GOT3 (cell line): ENCODE results near the gene FRMD4A.

Experiments
- DNase-seq: peaks from one replicate; lab custom pipeline; 2025; ENCODE audit warnings: mixed read lengths; lab: John Stamatoyannopoulos, UW

Gene FRMD4A

GRCh38 chr10:14190702-14191101, 140.0 kb downstream of the FRMD4A start:
- no peak for DNase-seq

GRCh38 chr10:14186245-14186644, 144.5 kb downstream of the FRMD4A start:
- DNase-seq, result no peak

- no peak for DNase-seq
Observed at GRCh38 chr10:14185316-14186045, 145.2 kb downstream of the FRMD4A start.

GRCh38 chr10:14184841-14185315, 145.8 kb downstream of the FRMD4A start:
- DNase-seq, result no peak

- DNase-seq, result no peak
Observed at GRCh38 chr10:14182781-14183180, 147.9 kb downstream of the FRMD4A start.

- no peak for DNase-seq
Observed at GRCh38 chr10:14181567-14181936, 149.2 kb downstream of the FRMD4A start.

- DNase-seq, result no peak
Observed at GRCh38 chr10:14180911-14181566, 149.7 kb downstream of the FRMD4A start.

- DNase-seq, result no peak
Observed at GRCh38 chr10:14179251-14179650, 151.5 kb downstream of the FRMD4A start.

- DNase-seq, result no peak
Observed at GRCh38 chr10:14173706-14174594, 156.8 kb downstream of the FRMD4A start.

- DNase-seq, result no peak
Observed at GRCh38 chr10:14173391-14173705, 157.4 kb downstream of the FRMD4A start.

- no peak for DNase-seq
Observed at GRCh38 chr10:14172336-14172950, 158.3 kb downstream of the FRMD4A start.

- DNase-seq, result no peak
Observed at GRCh38 chr10:14171336-14171735, 159.4 kb downstream of the FRMD4A start.

GRCh38 chr10:14163377-14164086, 167.2 kb downstream of the FRMD4A start:
- DNase-seq, result no peak

- DNase-seq, result no peak
Observed at GRCh38 chr10:14162629-14163344, 167.9 kb downstream of the FRMD4A start.

- DNase-seq, result no peak
Observed at GRCh38 chr10:14162061-14162460, 168.7 kb downstream of the FRMD4A start.

GRCh38 chr10:14160299-14160698, 170.4 kb downstream of the FRMD4A start:
- no peak for DNase-seq

- DNase-seq, result no peak
Observed at GRCh38 chr10:14158575-14158974, 172.1 kb downstream of the FRMD4A start.

GRCh38 chr10:14156104-14156503, 174.6 kb downstream of the FRMD4A start:
- DNase-seq, result no peak

GRCh38 chr10:14153570-14154055, 177.1 kb downstream of the FRMD4A start:
- DNase-seq, result no peak

- DNase-seq, result no peak
Observed at GRCh38 chr10:14151571-14151970, 179.2 kb downstream of the FRMD4A start.

GRCh38 chr10:14150526-14150925, 180.2 kb downstream of the FRMD4A start:
- DNase-seq, result no peak
